ENCODE data around the gene FOXK1. TPM values are rescaled to one million over a fixed set of nuclear protein-coding genes. Genes with fewer than 3 reads are reported as not detected.

The FOXK1 gene
- total and polyA plus RNA-seq, 2 of the 13 experiments (the other 11 are each of a cell fraction or from before 2014, with no cell fraction given): 4.6 to 8.8 TPM

- TF ChIP-seq BHLHE40 (IDR thresholded peaks at IDR 0.05; ENCODE audit: low read length): peak; percentile 78
- TF ChIP-seq MLXIP (CRISPR knock-in tag; IDR thresholded peaks at IDR 0.05; ENCODE audit: borderline replicate concordance): peak; percentile 98
- peak; percentile 48; the same call in 1 of the 2 replicates for TF ChIP-seq PREB (CRISPR knock-in tag; IDR thresholded peaks at IDR 0.05)
- peak; percentile 53 for TF ChIP-seq TAF1 (CRISPR knock-in tag; IDR thresholded peaks at IDR 0.05)
- no peak; the same call in 1 of the 2 replicates for TF ChIP-seq ZFP41 (CRISPR knock-in tag; IDR thresholded peaks at IDR 0.05; ENCODE audit: borderline replicate concordance)
- peak; percentile 66; the same call in 1 of the 2 replicates for TF ChIP-seq MED1 (CRISPR knock-in tag; IDR thresholded peaks at IDR 0.05)
- peak; percentile 92 for TF ChIP-seq ZBTB3 (CRISPR knock-in tag; IDR thresholded peaks at IDR 0.05; ENCODE audit: borderline replicate concordance, low read depth)
- TF ChIP-seq CENPX (CRISPR knock-in tag; IDR thresholded peaks at IDR 0.05): no peak
- no peak for TF ChIP-seq PAF1 (CRISPR knock-in tag; IDR thresholded peaks at IDR 0.05)
- TF ChIP-seq KLF15 (CRISPR knock-in tag; IDR thresholded peaks at IDR 0.05; ENCODE audit: borderline replicate concordance): peak; percentile 84; the same call in 1 of the 2 replicates
- 0 out of 2 replicates have a peak, but pooled peaks have one; percentile 47 for TF ChIP-seq BCL6 (CRISPR knock-in tag; IDR thresholded peaks at IDR 0.05)
- peak; percentile 84 for TF ChIP-seq ZNF580 (CRISPR knock-in tag; IDR thresholded peaks at IDR 0.05; ENCODE audit: borderline replicate concordance, low read depth)
- TF ChIP-seq ZBTB38 (CRISPR knock-in tag; IDR thresholded peaks at IDR 0.05): peak; percentile 90
- no peak for TF ChIP-seq SYNCRIP (IDR thresholded peaks at IDR 0.05; ENCODE audit: insufficient read depth, low read depth, low read length)
- TF ChIP-seq ZNF18 (CRISPR knock-in tag; IDR thresholded peaks at IDR 0.05; ENCODE audit: insufficient replicate concordance): peak; percentile 85
- no peak for TF ChIP-seq U2AF2 (IDR thresholded peaks at IDR 0.05; ENCODE audit: low read depth, low read length)
These were observed 40.2 kb upstream of the FOXK1 start (continued) for GRCh38 chr7:4641667-4642467.

All from HepG2 (cell line).